Mesothelial cell of epicardium (in vitro differentiated cells): Measurements from ENCODE around the gene PAX7. TPM values are rescaled to one million over a fixed set of nuclear protein-coding genes. Genes with fewer than 3 reads are reported as not detected.

Source experiments
- DNase-seq, 2 experiments: peaks; one replicate each; pipeline ENCODE4 v3.0.0; 2021; ENCODE audit warnings: low spot score in 2 of 2; ENCODE audit not compliant: unreplicated experiment in 2 of 2
- H3K27ac Mint-ChIP-seq: 2 replicates; pipeline ENCODE4 v1.8.0; 2021; ENCODE audit warnings: mixed read lengths
- H3K27me3 Mint-ChIP-seq: 2 replicates; pipeline ENCODE4 v1.8.0; 2021; ENCODE audit warnings: low read depth, mixed read lengths
- H3K36me3 Mint-ChIP-seq: 2 replicates; pipeline ENCODE4 v1.8.0; 2021; ENCODE audit warnings: mixed read lengths
- H3K4me1 Mint-ChIP-seq: 2 replicates; pipeline ENCODE4 v1.8.0; 2021; ENCODE audit warnings: mixed read lengths
- H3K4me3 Mint-ChIP-seq: 2 replicates; pipeline ENCODE4 v1.8.0; 2021; ENCODE audit warnings: mild to moderate bottlenecking, moderate library complexity, mixed read lengths
- H3K9me3 Mint-ChIP-seq: 2 replicates; pipeline ENCODE4 v1.8.0; 2021; ENCODE audit warnings: mixed read lengths
- total RNA-seq: library from RNA; stranded (reverse); gene quantifications from 3 replicates; pipeline ENCODE4 v1.2.1, GENCODE V29; 2021
- TF ChIP-seq, protein P1 (sequence below): fragments of 200-600 bp; sonication (generic); IDR thresholded peaks from one replicate; pipeline ENCODE4 v1.5.0; 2021; ENCODE audit warnings: antibody characterized with exemption; ENCODE audit not compliant: unreplicated experiment

Gene PAX7
- total RNA-seq, 1 donor from 2014 or later: not detected

DNA sequence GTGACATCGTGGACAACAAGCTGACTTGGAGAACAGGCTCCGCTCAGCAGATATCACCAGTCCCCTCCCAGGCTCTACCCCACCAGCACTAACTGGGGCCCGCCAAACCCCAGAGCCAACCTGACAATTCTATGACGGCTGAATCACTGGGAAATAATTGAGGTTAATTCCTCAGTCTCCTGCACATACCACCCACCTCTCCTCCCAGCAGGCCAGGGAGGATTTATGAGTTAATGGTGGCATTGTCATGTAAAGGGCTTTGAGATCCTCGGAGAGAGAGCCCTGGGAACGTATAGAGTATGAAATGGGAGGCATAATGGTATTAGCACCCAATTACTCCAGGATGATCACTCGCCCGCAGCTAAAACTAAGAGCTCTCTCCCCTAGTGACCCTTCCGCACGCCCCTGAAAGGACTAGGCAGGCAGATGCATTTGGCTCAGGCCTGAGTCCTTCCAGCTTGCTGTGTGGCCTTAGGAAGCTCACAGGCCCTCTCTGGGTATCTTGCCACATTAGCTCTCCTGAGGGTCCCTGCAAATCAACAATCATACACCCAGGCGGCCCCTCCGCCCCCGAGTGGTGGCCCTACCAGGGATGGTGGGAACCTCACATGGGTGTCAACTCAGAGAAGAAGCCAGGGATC is 27.3 kb upstream of the PAX7 start:
- Mint-ChIP-seq H3K27me3 (peaks cover 64% of the 10 kb centered on the region), H3K36me3 (no peaks in the 10 kb centered on the region), H3K9me3 (no peaks in the 10 kb centered on the region), H3K4me3 (no peak overlapping the region), H3K27ac (no peak overlapping the region), H3K4me1 (peaks cover 12% of the 10 kb centered on the region)
- no peak for DNase-seq
- TF ChIP-seq, protein P1, sequence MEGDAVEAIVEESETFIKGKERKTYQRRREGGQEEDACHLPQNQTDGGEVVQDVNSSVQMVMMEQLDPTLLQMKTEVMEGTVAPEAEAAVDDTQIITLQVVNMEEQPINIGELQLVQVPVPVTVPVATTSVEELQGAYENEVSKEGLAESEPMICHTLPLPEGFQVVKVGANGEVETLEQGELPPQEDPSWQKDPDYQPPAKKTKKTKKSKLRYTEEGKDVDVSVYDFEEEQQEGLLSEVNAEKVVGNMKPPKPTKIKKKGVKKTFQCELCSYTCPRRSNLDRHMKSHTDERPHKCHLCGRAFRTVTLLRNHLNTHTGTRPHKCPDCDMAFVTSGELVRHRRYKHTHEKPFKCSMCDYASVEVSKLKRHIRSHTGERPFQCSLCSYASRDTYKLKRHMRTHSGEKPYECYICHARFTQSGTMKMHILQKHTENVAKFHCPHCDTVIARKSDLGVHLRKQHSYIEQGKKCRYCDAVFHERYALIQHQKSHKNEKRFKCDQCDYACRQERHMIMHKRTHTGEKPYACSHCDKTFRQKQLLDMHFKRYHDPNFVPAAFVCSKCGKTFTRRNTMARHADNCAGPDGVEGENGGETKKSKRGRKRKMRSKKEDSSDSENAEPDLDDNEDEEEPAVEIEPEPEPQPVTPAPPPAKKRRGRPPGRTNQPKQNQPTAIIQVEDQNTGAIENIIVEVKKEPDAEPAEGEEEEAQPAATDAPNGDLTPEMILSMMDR: no peak

DNA sequence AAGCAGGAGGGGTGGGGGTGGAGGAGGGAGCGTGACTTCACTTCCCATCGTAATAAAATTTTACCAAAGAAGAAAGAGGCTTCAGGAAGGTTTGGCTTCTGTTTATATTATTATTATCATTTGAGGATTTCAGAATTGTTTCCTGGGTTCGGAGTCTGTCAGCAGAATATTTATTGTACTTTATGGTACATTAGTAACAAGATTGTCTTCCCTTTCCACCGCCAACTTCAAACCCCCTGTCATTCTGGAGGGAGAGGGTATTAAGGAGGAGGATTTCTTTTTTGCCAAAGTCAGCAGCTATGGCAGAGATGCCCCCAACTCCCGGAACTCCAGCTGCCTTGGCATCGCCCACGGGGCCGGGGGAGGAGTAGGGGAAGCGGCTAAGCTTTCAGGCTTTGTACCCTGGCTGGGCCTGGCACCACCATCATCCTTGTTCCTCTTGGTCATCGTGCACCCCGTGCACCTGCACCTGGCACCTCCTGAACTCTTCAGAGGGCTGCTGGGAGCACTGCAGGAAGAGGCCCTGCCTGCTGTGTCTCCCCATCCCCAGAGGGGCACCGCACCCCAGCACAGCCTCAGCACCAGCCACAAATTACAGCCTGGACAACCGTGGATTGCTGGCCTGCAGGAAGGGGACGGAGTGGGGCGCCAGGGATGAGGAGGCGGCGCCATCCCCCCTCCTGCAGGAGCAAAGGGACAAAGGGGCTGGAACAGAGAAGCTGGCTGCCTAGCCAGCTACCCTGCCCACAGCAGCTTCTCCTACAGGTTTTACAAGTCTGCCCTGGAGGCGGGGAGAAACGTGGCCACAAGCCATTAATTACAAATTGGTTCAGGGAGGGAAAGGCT is 24.0 kb upstream of the PAX7 start:
- Mint-ChIP-seq H3K4me1 (peaks cover 8% of the 10 kb centered on the region), H3K4me3 (no peak overlapping the region), H3K9me3 (peaks cover 4% of the 10 kb centered on the region), H3K27me3 (peaks cover 59% of the 10 kb centered on the region), H3K27ac (no peak overlapping the region), H3K36me3 (no peaks in the 10 kb centered on the region)
- TF ChIP-seq, protein P1: no peak
- no peak for DNase-seq

DNA sequence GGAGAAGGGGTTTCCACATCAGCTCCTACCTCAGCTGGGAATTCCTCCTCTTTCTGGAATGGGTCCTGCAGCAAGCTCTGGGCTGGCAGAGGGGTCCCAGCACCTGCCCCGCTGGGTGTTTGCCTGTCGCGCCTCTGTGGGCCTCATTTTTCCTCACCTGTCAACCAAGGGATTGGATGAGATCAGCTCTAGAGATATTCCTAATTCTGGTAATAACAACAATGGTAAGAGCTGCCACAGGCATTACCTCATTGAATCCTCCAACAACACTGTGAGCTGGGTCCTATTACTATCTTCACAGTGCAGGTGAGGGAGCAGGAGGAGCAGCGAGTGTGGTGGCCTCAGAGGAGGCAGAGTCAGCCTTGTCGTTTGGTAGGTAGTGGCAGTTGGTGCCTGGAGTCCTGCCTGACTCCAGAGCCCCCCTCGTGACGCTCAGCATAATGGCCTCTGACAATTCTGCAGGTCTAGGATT is 23.3 kb upstream of the PAX7 start:
- H3K4me1 Mint-ChIP-seq: peaks cover 8% of the 10 kb centered on the region
- TF ChIP-seq, protein P1: no peak
- H3K4me3 Mint-ChIP-seq: no peak overlapping the region
- peaks cover 61% of the 10 kb centered on the region for H3K27me3 Mint-ChIP-seq
- H3K27ac Mint-ChIP-seq: no peak overlapping the region
- H3K36me3 Mint-ChIP-seq: no peaks in the 10 kb centered on the region
- DNase-seq: no peak
- H3K9me3 Mint-ChIP-seq: peaks cover 4% of the 10 kb centered on the region

DNA sequence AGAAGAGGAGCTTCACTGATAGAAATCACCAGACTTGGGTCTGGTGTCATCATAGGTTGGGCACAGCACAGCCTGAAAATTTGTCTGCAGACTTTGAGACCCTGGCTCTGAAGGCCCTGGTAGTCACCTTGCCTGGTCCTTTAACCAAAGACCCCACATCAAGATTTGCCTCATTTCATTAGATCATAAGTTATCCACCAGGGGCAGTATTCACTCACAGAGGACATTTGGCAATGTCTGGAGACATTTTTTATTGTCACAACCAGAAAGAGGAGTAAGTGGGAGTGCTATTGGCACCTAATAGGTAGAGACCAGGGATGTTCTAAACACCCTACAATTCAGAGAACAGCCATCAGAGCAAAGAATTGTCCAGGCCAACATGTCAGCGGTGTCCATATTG is 22.1 kb upstream of the PAX7 start:
- H3K9me3 Mint-ChIP-seq: peaks cover 4% of the 10 kb centered on the region
- peaks cover 64% of the 10 kb centered on the region for H3K27me3 Mint-ChIP-seq
- no peak for DNase-seq
- TF ChIP-seq, protein P1: no peak
- no peak overlapping the region for H3K27ac Mint-ChIP-seq
- no peaks in the 10 kb centered on the region for H3K36me3 Mint-ChIP-seq
- H3K4me1 Mint-ChIP-seq: peaks cover 8% of the 10 kb centered on the region
- no peak overlapping the region for H3K4me3 Mint-ChIP-seq

DNA sequence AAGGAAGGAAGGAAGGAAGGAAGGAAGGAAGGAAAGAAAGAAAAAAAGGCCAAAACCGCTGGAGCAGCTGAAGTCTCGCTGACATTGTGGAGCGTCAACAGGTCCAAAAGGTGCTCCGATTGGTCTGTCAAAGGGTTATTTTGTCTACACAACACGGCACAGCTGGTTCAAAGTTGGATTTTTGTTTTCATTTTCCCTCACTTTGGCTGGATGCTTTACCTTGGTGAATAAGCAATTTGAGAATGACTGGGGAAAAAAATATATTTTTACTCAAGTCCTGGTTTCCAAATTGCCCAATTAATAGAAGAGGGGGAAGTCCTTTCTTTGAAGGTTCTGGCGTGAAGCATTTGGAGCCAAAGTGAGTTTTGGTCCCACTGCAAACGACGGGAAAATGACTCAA is 19.3 kb upstream of the PAX7 start:
- peaks cover 4% of the 10 kb centered on the region for H3K9me3 Mint-ChIP-seq
- H3K4me1 Mint-ChIP-seq: peaks cover 8% of the 10 kb centered on the region
- H3K4me3 Mint-ChIP-seq: no peak overlapping the region
- TF ChIP-seq, protein P1: no peak
- no peak for DNase-seq
- peaks cover 70% of the 10 kb centered on the region for H3K27me3 Mint-ChIP-seq
- H3K36me3 Mint-ChIP-seq: no peaks in the 10 kb centered on the region
- H3K27ac Mint-ChIP-seq: no peak overlapping the region
